ENCODE results near the gene P4HB. TPM values are rescaled to one million over a fixed set of nuclear protein-coding genes. Genes with fewer than 3 reads are reported as not detected.

Gene P4HB
- total and polyA plus RNA-seq, 2 of the 4 experiments (the other 2 are of a cell fraction) = 599 to 932 TPM

- ChIA-PET CTCF (no interaction called here), POLR2A (ENCODE audit: unreplicated experiment) (no interaction called here)
- Histone ChIP-seq H2BK120ac (ENCODE audit: low read depth, low read length) (no peak overlapping the region), H3K27me3 (ENCODE audit: control insufficient read depth, insufficient read depth, low read length) (no peaks in the 10 kb centered on the region), H3K23ac (ENCODE audit: low read depth, low read length) (no peak overlapping the region), H2AFZ (replicated peaks; ENCODE audit: low read length, poor library complexity) (no peak overlapping the region), H4K91ac (ENCODE audit: insufficient read depth, low read depth, low read length) (no peak overlapping the region), H4K20me1 (ENCODE audit: insufficient read depth, low read length) (peaks cover 14% of the 10 kb centered on the region), H2AK9ac (replicated peaks; ENCODE audit: low read depth, low read length, poor library complexity) (no peak overlapping the region), H3K14ac (replicated peaks; ENCODE audit: low read depth, low read length) (no peak overlapping the region), H2BK5ac (ENCODE audit: low read depth, low read length, poor library complexity, severe bottlenecking) (no peak overlapping the region), H4K8ac (ENCODE audit: low read depth in 2 of 2, low read length in 2 of 2) (no peak overlapping the region), H4K5ac (ENCODE audit: low read depth, low read length) (no peak overlapping the region), H2BK20ac (ENCODE audit: low read depth, low read length) (no peak overlapping the region), H3K27ac (ENCODE audit: insufficient read depth, low read length) (no peak overlapping the region), H3K9me3 (ENCODE audit: control insufficient read depth, insufficient read depth, low read length) (no peaks in the 10 kb centered on the region), H3K4me2 (ENCODE audit: low read depth, low read length) (no peak overlapping the region), H3K4ac (ENCODE audit: low read depth, low read length) (no peak overlapping the region), H2AK5ac (ENCODE audit: low read depth, low read length) (no peak overlapping the region), H3K9me1 (ENCODE audit: insufficient read depth, low read length) (0 out of 2 replicates have a peak, but pooled peaks cover 4% of the 10 kb centered on the region), H3K4me1 (ENCODE audit: control insufficient read depth, insufficient read depth, low read length) (peaks cover 5% of the 10 kb centered on the region), H3K9ac (ENCODE audit: low read depth, low read length) (no peak overlapping the region), H3K56ac (ENCODE audit: extremely low read depth, insufficient read depth, low read length) (no peak overlapping the region), H3K18ac (ENCODE audit: low read depth, low read length) (no peak overlapping the region), H2BK15ac (ENCODE audit: low read depth, low read length) (no peak overlapping the region), H3K79me1 (ENCODE audit: low read depth in 1 of 2, low read length in 2 of 2) (peaks cover 0 to 15% of the 10 kb centered on the region in 2 experiments; a peak in 2 of 4 replicates), H3K4me3 (ENCODE audit: insufficient read depth, low read depth, low read length) (no peak overlapping the region), H3K36me3 (ENCODE audit: control insufficient read depth, insufficient read depth, low read length) (peaks cover 20% of the 10 kb centered on the region; the same call in 1 of the 2 replicates)
- in situ Hi-C loops (cut with MboI; ENCODE audit: low sequenced_read_pairs) = no loop called here
- WGBS, 2 experiments (ENCODE audit: extremely low coverage in 2 of 2, insufficient read length in 1 of 2) = 97% methylated on average over 4 of the region's 26 CpGs; no CpG with 5 or more reads in 1 of the 2 experiments
- dilution Hi-C loops (cut with HindIII; ENCODE audit: low sequenced_read_pairs, unreplicated experiment) = no loop called here
- TF ChIP-seq NFE2L2 (IDR thresholded peaks at IDR 0.05; ENCODE audit: low read depth, low read length) (no peak), RCOR1 (IDR thresholded peaks at IDR 0.05; ENCODE audit: insufficient replicate concordance, low read length) (no peak), MAZ (IDR thresholded peaks at IDR 0.05; ENCODE audit: borderline replicate concordance, low read depth, low read length) (no peak), CEBPB (IDR thresholded peaks at IDR 0.05; ENCODE audit: low read depth, low read length) (no peak)
- DNase-seq (no peak), ATAC-seq (ENCODE audit: low read depth) (no peak)
- no TSS peak for BruUV-seq (replicated peaks)
- intact Hi-C loops (cut with micrococcal nuclease) = no loop called here
Observed at GRCh38 chr17:81907219-81908145, 47.1 kb upstream of the P4HB start.
